HG03095 (cell line): ENCODE measurements around the gene NEDD4L.
A peak's percentile ranks its signal among the peaks of the same experiment; 100 is the strongest.

Source experiments
- ATAC-seq: cut with Tn5 transposase; IDR thresholded peaks from one replicate; pipeline ENCODE4 v1.9.1; 2021; ENCODE audit warnings: moderate library complexity; ENCODE audit not compliant: unreplicated experiment

NEDD4L gene

DNA sequence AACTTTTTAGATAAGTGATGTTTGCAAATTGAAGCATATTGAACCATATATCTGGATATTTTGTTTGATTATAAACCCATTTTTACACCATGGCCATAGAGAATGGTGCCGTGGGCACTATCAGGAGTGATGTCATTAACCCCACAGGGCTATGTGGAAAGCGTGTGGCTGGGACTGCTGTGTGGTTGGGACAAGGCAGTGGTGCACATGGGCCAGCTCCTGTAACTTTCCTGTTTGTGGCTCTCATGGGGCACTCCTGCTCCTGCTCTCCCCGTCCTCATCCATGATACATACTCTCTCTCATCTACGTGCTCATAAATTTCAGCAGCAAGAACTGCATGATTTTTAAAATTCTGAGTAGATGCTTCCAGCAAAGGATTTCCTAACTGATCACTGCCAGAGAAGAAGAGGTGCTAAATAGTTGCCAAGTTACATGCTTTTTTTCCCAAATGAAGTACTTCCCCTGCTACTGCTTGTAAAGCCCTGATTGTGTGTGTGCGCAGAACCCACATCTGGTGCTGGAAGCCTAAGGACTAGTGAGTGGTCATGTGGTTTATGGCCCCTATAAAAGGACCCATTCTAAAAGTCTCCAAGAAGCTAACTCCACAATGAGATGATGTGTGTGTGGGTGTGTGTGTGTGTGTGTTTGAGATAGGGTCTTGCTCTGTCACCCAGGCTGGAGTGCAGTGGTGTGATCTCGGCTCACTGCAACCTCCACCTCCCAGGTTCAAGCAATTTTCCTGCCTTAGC lies 240.8 kb downstream of the NEDD4L start:
- no peak for ATAC-seq

- no peak for ATAC-seq
Measured at GRCh38 chr18:58285449-58286130, 241.6 kb downstream of the NEDD4L start.

DNA sequence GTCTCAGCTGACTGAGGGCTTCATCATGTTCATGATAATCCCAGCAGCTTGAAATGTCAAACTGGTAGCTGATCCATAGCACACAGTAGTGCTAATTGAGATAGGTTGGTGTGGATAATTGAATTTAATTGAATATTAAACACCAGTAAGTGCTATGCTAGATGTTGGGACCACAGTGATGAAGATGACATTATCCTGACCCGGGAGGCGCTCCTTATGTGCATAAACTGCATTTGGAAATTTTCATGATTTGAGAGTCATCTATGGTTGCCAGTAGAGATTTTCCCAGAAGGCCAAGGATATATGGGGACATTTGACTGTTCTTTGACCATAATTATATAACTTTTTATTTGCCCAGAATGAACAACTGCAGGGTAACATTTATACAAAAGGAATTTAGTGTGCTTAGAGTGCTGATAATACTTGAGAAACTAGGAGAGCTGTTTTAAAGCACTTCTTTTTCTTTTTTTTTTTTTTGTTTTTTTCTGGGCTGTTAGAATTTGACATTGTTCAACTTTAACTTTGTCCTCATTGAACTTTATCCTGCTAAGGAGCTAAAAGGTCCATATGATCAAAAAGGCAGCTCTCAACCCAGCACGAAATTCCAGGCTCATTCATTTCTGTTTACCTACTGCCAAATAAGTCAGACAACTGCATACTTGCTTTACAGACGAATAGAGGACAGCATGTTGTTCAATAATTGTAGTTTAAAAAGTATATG lies 242.8 kb downstream of the NEDD4L start:
- ATAC-seq, result no peak

GRCh38 chr18:58287353-58288274 lies 243.6 kb downstream of the NEDD4L start:
- ATAC-seq, result no peak

DNA sequence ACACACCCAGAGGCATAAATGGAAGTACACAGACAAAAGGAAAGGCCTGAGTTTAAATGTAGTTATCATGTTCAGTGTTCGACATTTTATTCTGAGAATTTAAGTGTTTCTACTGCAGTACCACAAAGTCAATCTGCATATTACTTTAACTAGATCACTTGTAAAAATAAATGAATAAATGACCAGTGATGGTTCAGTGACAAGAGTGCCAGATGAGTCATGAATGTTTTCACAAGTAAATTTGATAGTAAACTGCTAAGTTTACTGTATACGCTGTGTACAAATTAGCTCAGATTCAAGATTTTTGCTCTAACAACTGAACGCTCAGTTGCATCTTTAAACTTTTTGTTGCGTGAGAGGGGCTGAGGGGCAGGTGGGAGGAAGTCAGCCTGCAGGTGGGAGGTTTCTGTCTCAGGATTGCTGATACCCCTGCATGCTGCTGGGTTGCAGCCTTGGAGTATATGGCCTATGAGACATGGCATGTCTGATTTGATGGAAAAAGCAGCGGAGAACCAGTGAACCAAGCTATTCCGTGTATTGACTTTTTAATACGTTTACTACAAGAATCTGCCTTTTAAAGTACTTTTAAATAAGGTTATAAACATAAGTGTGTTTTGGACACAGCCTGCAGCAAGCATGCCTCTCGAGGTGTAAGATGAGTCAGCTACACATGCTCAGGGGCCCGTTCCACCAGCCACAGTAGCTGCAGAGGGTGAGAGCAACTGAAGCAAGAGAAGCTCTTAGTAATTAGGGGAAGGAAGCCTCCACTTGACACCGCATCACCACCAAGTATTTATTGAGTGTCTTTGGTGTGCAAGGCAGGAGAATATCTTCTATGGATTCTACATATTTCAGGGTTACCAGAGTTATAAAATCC lies 245.1 kb downstream of the NEDD4L start:
- ATAC-seq, result peak; percentile 87

DNA sequence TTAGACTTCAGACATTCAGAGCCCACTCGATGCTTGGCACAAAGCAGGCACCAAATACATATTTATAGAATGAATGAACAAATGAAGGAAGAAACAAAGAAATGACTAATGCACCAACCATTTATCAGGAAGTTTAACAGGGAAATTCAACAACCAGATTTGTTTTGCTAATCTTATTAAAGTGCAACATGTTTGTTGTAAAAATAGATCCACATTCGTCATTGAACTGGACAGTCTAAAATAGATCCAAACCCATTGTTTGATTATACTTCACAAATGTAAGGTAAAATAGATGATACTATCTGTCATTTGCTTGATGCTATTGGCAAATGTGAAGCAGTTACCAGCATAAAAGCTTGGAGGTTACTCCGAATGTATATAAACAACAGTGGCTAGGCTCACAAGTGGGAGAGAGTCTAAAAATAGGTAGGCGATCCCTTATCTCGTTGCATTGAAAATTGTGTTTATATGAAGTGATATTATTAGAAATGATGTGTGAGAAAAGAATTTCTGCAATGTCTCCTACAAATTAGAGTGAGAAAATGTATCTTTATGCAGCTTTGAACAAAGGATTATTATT lies 246.2 kb downstream of the NEDD4L start:
- ATAC-seq, result no peak

DNA sequence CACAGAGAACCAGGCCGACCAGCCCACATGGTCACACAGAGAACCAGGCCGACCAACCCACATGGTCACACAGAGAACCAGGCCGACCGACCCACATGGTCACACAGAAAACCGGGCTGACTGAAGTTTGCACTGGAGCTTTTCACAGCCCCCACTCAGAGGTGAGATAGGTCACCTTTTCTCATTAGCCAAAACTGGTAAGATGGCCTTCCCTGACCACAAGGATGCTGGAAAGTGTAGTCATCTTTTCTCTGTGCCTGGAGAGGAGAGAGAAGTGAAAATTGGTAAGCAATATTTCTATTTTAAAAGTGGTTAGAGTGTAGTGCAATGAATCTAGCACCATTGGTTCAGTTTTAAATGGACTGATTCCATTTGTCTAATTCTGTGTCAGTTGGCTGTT lies 247.1 kb downstream of the NEDD4L start:
- no peak for ATAC-seq

DNA sequence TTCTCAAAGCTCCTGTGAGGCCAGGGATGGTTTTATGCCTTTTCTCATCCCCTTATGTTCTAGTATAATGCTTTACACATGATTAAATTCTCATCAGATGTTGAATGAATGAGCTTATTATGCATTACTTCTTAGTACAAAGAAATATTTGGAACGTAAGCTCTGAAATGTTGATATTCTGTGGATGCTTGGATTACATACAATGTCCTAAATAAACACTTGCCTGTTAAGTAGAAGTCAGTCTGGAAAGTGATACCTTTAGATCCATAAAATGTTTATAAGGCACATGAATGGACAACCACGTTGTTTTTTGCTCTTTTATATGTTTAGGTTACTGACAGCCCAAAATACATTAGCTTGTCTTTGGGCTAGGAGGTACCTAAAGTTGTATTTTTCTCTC lies 248.6 kb downstream of the NEDD4L start:
- ATAC-seq, result no peak

- no peak for ATAC-seq
Measured at GRCh38 chr18:58297198-58297597, 253.2 kb downstream of the NEDD4L start.

GRCh38 chr18:58298251-58299134 lies 254.5 kb downstream of the NEDD4L start:
- ATAC-seq, result no peak

GRCh38 chr18:58299135-58299473 lies 255.1 kb downstream of the NEDD4L start:
- no peak for ATAC-seq

DNA sequence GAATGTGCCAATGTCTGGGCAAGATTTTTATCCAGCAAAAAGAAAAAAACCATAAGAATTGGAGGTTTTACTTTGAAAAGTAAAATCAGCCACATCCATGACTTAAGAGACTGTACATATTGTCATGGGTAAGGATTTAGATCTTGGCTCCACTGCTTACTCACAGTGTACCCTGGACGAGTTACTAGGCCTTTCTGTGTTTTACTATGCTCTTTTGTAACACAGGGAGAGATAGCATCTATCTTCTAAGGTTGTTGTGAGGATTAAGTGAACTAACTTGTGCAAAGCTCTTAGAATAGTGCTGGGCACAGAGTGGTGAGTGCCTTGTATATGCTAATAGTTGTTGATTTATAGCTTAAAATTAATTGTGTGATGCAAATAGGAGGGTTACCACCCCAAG lies 255.9 kb downstream of the NEDD4L start:
- ATAC-seq, result no peak

- peak; percentile 48 for ATAC-seq
Measured at GRCh38 chr18:58300867-58301266, 256.8 kb downstream of the NEDD4L start.

DNA sequence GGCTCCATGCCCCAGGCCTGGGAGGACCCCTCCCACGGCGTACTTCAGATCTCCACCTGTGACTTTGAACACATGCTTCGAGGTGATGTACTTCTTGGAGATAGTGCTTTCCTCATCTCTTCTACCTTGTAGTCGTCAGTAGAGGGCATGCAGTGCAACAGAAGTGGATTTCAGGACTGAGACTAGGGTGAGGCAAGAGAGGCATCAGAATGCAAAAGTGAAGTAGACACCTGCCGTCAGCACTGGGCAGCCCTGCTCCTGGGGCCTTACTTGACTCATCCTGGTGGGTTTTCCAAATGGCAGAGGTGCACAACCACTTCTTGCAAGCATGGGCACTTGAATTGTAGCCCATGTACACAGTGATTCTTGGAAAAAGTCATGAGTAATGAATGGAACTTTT lies 258.8 kb downstream of the NEDD4L start:
- ATAC-seq, result no peak

GRCh38 chr18:58303363-58303762 lies 259.3 kb downstream of the NEDD4L start:
- ATAC-seq, result peak; percentile 80

DNA sequence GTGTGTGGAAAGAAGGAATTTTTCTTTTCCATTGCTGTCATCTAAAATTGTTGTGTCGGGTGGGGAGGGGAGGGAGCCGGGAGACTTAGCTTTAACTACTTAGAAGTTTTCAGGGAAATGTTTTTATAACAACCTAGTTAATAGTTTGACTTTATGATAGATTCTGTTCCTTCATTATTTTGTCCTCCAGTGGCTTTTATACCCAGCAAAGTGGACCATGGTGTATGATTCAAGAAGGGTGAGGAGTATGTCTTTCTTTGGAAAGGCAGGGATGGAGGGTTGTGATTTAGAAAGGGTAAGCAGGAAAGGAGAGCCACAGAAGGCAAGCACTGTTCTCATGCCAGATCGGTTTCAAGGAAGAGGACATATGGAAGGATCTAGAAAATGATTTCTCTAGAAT lies 261.8 kb downstream of the NEDD4L start:
- ATAC-seq, result no peak

- ATAC-seq, result no peak
Measured at GRCh38 chr18:58307441-58307840, 263.4 kb downstream of the NEDD4L start.

- no peak for ATAC-seq
Measured at GRCh38 chr18:58308463-58308862, 264.4 kb downstream of the NEDD4L start.

- no peak for ATAC-seq
Measured at GRCh38 chr18:58309099-58309498, 265.1 kb downstream of the NEDD4L start.
